Breast epithelium (tissue), 4 donors: Measurements from ENCODE around the gene ZFAND2A. TPM values are rescaled to one million over a fixed set of nuclear protein-coding genes. Genes with fewer than 3 reads are reported as not detected.
"Not testable (repeated sequence)": the region's sequence is repeated elsewhere in the genome, so short reads cannot be mapped to it uniquely, and the experiment has no call there.

Experiments used
- DNase-seq, 2 donors: peaks; one replicate each; pipeline ENCODE4 v3.0.0-alpha.2; 2019; ENCODE audit warnings: low spot score in 2 of 2
- H3K27ac ChIP-seq, 2 donors: fragments of 200-600 bp; sonication (generic) in 1 of 2; one replicate each; pipeline ENCODE4 v1.5.1; 2016 to 2019; ENCODE audit warnings: mild to moderate bottlenecking in 1 of 2
- H3K27me3 ChIP-seq, 2 donors: fragments of 200-600 bp; sonication (generic) in 1 of 2; one replicate each; pipeline versions ENCODE4 v1.5.1 to v1.6.0; 2017 to 2019; ENCODE audit warnings: control low read depth in 1 of 2, mild to moderate bottlenecking in 1 of 2
- H3K36me3 ChIP-seq: fragments of 200-600 bp; one replicate; pipeline ENCODE4 v1.5.1; 2019
- H3K4me1 ChIP-seq, 2 donors: fragments of 200-600 bp; sonication (generic); one replicate each; pipeline ENCODE4 v1.5.1; 2016 to 2019; ENCODE audit warnings: control low read depth in 1 of 2
- H3K4me3 ChIP-seq, 3 donors: fragments of 200-600 bp; sonication (generic); 1 replicate in 2 of 3; 2 replicates in 1 of 3; pipeline ENCODE4 v1.5.1; 2016 to 2019; ENCODE audit warnings: mild to moderate bottlenecking in 3 of 3, moderate library complexity in 2 of 3
- H3K9me3 ChIP-seq, 2 donors: fragments of 200-600 bp; sonication (generic) in 1 of 2; one replicate each; pipeline ENCODE4 v1.5.1; 2016 to 2019; ENCODE audit warnings: control low read depth in 1 of 2
- POLR2A ChIP-seq: fragments of 450-650 bp; IDR thresholded peaks from one replicate; pipeline ENCODE4 v1.6.1; 2016; ENCODE audit warnings: antibody characterized with exemption, mild to moderate bottlenecking, moderate library complexity
- POLR2AphosphoS5 ChIP-seq, 3 donors: sonication (generic); formaldehyde crosslinking; IDR thresholded peaks; one replicate each; pipeline ENCODE4 v1.6.1; 2017; ENCODE audit warnings: antibody characterized with exemption in 3 of 3
- intact Hi-C: fragments of 100-400 bp; cut with DNase I; formaldehyde crosslinking; loops from one replicate; pipeline ENCODE4 v1.15.1; 2023; ENCODE audit warnings: low total_unique reads
- total RNA-seq, 3 donors: library from RNA; depleted of rRNA; stranded (reverse); fragments of >200 nt; gene quantifications; one replicate each; pipeline ENCODE4 v1.1.0, GENCODE V29; 2016
- TF ChIP-seq, protein P1 (sequence below), 3 donors: fragments of 450-650 bp; IDR thresholded peaks; one replicate each; pipeline ENCODE4 v1.5.1; 2016 to 2017; ENCODE audit warnings: antibody characterized with exemption in 3 of 3, mild to moderate bottlenecking in 3 of 3, moderate library complexity in 3 of 3

ZFAND2A gene
- total RNA-seq, 3 donors from 2014 or later: 31.9 to 41.6 (median 34.1) TPM

DNA sequence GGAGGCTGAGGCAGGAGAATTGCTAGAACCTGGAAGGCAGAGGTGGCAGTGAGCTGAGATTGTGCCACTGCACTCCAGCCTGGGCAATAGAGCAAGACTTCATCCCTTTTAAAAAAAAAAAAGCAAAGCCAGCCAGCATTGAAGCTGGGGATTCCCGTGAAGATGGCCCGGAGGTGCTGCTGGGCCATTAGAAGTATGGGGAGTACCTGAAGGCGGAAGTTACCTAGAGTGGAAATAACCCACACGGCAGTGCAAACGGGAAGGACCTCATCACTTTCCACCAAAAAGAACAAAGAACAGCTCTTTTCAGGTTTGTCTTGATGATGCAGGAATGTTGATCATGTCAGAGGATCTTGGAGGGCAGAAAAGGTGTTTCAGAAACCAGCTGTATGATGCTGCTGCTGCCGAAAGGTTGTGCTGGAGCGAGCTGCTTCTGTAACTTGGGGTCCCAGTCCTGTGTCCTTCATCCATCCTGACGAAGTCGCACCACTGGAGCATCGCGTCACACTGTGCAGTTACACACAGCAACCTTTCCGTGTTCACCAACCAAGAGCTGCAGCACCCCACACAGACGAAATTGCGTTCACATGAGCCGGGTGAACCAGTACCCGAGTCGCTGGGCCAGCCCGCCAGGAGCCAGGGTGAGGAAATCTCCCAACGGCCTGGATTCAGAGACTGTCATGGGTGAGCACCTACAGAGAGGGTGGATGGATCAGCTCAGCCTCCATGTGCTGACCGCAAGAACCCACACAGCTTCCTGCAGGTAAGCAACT, 8.2 kb downstream of the ZFAND2A start:
- Histone ChIP-seq H3K4me3 (no peak overlapping the region), H3K9me3 (no peaks in the 10 kb centered on the region), H3K36me3 (peaks cover 3% of the 10 kb centered on the region), H3K27me3 (no peaks in the 10 kb centered on the region), H3K27ac (no peak overlapping the region), H3K4me1 (no peaks in the 10 kb centered on the region)
- TF ChIP-seq POLR2AphosphoS5 (IDR thresholded peaks at IDR 0.05) (no peak), POLR2A (no peak)
- TF ChIP-seq, protein P1, sequence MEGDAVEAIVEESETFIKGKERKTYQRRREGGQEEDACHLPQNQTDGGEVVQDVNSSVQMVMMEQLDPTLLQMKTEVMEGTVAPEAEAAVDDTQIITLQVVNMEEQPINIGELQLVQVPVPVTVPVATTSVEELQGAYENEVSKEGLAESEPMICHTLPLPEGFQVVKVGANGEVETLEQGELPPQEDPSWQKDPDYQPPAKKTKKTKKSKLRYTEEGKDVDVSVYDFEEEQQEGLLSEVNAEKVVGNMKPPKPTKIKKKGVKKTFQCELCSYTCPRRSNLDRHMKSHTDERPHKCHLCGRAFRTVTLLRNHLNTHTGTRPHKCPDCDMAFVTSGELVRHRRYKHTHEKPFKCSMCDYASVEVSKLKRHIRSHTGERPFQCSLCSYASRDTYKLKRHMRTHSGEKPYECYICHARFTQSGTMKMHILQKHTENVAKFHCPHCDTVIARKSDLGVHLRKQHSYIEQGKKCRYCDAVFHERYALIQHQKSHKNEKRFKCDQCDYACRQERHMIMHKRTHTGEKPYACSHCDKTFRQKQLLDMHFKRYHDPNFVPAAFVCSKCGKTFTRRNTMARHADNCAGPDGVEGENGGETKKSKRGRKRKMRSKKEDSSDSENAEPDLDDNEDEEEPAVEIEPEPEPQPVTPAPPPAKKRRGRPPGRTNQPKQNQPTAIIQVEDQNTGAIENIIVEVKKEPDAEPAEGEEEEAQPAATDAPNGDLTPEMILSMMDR (IDR thresholded peaks at IDR 0.05): no peak
- intact Hi-C loops: loop anchor here (5.0 kb wide), 1 partner anchor 795 kb away; no protein-coding TSS in a partner anchor
- no peak for DNase-seq

DNA sequence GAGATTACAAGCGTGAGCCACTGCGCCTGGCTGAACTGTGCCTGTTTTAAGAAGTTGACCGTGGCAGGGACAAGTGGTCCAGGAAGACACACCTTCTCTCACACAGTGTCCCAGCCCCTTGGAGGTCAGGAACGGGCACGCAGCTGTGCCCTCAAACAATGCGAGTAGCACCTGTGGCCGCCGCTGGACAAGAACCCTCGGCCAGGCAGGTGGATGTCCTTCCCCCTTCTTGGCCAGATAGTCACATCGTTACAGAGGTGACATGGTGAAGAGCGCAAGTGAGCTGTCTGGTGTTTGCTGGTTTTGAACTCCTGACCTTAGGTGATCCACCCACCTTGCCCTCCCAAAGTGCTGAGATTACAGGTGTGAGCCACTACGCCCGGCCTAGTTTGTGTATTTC, 8.8 kb downstream of the ZFAND2A start:
- peaks cover 3% of the 10 kb centered on the region for H3K36me3 ChIP-seq
- intact Hi-C loops: loop anchor here (5.0 kb wide), 1 partner anchor 794 kb away; no protein-coding TSS in a partner anchor
- TF ChIP-seq, protein P1 (IDR thresholded peaks at IDR 0.05): no peak
- TF ChIP-seq POLR2AphosphoS5 (IDR thresholded peaks at IDR 0.05): no peak
- TF ChIP-seq POLR2A: no peak
- no peaks in the 10 kb centered on the region for H3K4me1 ChIP-seq
- H3K27me3 ChIP-seq: no peaks in the 10 kb centered on the region
- no peak overlapping the region for H3K4me3 ChIP-seq
- H3K27ac ChIP-seq: no peak overlapping the region
- no peaks in the 10 kb centered on the region for H3K9me3 ChIP-seq
- no peak for DNase-seq

DNA sequence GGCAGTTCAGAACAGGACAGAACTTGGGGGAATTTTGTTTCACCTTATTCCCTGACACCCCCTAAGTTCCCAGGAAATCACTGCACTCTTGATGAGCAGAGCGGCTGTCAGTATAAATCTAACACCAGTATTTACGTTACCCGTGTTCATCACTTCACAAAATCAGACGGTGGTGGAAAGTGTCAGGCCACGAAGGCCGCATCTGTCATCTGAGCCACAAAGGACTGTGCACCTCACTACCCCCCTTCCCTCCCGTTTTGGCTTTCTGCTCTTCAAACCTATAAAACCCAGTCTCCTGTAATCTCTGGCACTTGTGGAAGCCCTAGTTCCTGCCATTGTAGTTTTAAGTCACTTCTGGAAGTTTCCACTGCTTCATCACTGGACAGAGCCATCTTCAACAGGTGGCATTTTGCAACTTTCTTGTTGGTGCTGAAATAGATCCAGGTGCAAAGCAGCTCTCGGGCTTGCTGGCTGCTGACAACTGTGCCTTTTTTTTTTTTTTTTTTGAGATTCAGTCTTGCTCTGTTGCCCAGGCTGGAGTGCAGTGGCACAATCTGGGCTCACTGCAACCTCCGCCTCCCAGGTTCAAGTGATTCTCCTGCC, 9.5 kb downstream of the ZFAND2A start:
- H3K27me3 ChIP-seq: no peaks in the 10 kb centered on the region
- H3K4me3 ChIP-seq: no peak overlapping the region
- intact Hi-C loops: loop anchor here (5.0 kb wide), 1 partner anchor 793 kb away; no protein-coding TSS in a partner anchor
- H3K36me3 ChIP-seq: peaks cover 3% of the 10 kb centered on the region
- H3K4me1 ChIP-seq: no peaks in the 10 kb centered on the region
- H3K27ac ChIP-seq: no peak overlapping the region
- no peak for DNase-seq
- TF ChIP-seq POLR2AphosphoS5 (IDR thresholded peaks at IDR 0.05): no peak
- no peak for TF ChIP-seq POLR2A
- TF ChIP-seq, protein P1 (IDR thresholded peaks at IDR 0.05): no peak
- no peaks in the 10 kb centered on the region for H3K9me3 ChIP-seq

DNA sequence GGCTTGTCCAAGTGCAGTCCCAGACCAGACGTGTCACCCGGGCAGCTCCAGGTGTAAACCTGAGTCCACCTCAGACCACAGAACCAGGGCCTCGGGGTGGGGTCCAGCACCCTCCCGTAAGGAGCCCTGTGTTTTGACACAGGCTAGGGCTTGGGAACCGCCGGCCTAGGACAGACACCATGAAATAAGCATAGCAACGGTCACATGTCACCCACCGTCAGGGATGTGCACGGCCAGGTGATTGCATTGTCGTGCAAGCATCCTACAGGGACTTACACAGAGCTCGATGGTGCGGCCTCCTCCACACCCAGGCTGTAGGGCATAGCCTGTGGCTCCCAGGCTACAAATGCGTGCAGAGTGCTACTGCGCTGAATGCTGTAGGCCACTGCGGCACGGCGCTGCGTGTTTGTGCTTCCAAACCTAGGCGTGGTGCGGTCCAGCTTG, 10.6 kb downstream of the ZFAND2A start:
- Histone ChIP-seq H3K27ac (no peak overlapping the region), H3K9me3 (no peaks in the 10 kb centered on the region), H3K36me3 (peaks cover 3% of the 10 kb centered on the region), H3K4me3 (no peak overlapping the region), H3K4me1 (no peaks in the 10 kb centered on the region), H3K27me3 (no peaks in the 10 kb centered on the region)
- no peak for TF ChIP-seq POLR2A
- TF ChIP-seq POLR2AphosphoS5 (IDR thresholded peaks at IDR 0.05): no peak
- TF ChIP-seq, protein P1 (IDR thresholded peaks at IDR 0.05): no peak
- intact Hi-C loops: no loop called here
- DNase-seq: no peak

DNA sequence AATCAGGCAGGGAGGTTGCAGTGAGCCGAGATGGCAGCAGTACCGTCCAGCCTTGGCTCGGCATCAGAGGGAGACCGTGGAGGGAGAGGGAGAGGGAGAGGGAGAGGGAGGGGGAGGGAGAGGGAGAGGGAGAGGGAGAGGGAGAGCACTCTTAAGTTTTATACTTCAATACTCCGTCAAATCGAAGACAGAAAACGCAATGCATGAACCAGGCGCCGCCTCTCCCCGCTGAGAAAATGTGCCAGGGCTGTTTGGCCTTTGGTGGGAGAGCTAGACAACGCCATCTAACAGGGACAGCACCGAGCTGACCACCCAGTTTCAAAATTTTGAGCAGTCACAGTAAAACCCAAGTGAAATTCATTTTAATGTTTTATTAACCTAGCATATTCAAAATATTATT, 12.1 kb downstream of the ZFAND2A start:
- DNase-seq, H3K27ac ChIP-seq, H3K9me3 ChIP-seq, H3K36me3 ChIP-seq, H3K4me3 ChIP-seq, H3K27me3 ChIP-seq, intact Hi-C loops, H3K4me1 ChIP-seq: not testable (repeated sequence)
